GM19395 (cell line): ENCODE data around the gene EBF3.

Source experiments
- ATAC-seq: cut with Tn5 transposase; IDR thresholded peaks from one replicate; pipeline ENCODE4 v1.9.1; 2021; ENCODE audit warnings: mild to moderate bottlenecking, moderate library complexity; ENCODE audit not compliant: unreplicated experiment

EBF3 gene

DNA sequence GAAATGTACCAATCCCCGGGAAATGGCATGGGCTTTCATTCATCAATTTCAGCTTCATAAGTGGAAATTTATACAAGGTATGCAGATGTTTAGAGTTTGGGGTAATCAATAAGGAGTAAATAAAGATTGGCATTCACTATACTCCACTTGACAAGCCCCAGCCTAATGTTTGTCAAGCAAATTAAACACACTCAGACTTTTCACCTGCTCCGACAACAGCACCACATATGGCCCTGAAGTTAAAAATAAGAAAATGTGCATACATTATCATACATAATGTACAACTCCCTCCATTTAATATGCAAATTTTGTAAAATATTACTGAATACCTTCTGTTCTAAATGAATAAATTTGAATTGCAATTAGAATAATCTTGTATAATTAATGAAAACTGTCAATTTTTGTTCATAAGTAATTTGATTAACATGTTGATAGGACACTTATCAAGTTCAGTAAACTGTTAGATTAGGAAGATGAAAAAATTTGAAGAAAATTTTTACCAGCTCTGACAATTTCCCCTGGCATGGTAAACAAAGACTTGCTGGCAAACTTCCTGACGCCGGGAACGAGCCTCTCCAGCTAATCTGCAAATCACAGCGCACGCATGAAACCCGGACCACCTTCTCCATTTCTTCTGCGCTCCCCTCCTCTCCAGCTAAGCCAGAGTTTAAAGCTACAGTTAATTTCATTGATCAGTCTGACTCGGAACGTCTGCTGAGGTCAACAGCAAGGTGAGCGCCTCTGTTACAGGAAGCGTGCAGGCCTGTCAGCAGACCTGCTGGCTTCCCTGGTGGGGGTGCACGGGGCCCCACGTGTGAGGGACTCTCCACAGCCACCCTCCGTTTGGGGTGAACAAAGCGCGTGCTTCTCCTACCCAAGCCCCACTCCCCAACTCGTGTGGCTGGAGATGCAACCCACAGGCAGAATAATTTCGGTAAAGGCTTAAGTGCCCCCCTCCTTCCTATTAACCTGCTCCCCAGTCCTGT is 70.7 kb downstream of the EBF3 start:
- ATAC-seq, result no peak

GRCh38 chr10:129892548-129893052 is 71.5 kb downstream of the EBF3 start:
- ATAC-seq, result no peak

DNA sequence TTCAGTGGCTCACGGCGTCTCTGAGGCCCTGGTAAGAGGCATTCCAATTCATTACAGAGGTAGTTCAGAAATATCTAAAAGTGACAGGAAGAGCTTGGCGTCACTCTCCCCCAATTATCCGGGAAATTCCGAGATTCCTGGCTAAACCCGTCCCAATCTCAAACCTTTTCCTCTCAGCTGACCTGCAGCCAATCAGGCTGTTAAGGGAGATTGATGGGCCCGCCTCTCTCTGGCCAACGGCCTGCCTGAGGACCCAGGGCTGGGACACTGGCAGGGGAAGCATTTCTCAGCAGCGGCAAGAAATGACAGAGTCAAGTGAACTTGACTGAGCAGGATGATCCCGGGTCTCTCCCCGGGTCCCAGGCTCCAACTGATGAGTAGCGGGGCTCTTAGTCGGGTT is 72.3 kb downstream of the EBF3 start:
- no peak for ATAC-seq

- ATAC-seq, result no peak
Observed at GRCh38 chr10:129890170-129890569, 73.9 kb downstream of the EBF3 start.

GRCh38 chr10:129888784-129889616 is 75.1 kb downstream of the EBF3 start:
- ATAC-seq, result no peak

- ATAC-seq, result no peak
Observed at GRCh38 chr10:129887986-129888783, 75.9 kb downstream of the EBF3 start.

- ATAC-seq, result no peak
Observed at GRCh38 chr10:129887381-129887905, 76.6 kb downstream of the EBF3 start.

GRCh38 chr10:129886263-129886662 is 77.8 kb downstream of the EBF3 start:
- ATAC-seq, result no peak

DNA sequence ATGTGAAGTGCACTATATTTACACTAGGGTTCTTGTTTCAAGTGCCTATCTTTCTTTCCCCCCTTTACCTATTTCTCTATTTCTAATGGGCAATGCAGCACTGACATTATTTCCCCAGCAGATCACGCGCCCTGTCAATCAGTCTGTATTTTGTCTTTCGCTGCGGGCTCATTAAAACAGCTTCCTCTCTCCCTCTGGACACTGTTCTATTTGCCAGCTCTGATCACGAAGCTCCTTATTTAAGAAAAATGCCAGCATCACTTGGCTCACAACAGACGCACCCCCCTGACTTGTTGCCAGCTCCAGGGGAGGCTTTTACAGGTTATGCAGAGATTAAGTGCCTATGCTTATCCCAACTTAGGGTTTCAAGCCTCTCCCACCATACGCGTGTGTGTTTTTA is 78.5 kb downstream of the EBF3 start:
- no peak for ATAC-seq

DNA sequence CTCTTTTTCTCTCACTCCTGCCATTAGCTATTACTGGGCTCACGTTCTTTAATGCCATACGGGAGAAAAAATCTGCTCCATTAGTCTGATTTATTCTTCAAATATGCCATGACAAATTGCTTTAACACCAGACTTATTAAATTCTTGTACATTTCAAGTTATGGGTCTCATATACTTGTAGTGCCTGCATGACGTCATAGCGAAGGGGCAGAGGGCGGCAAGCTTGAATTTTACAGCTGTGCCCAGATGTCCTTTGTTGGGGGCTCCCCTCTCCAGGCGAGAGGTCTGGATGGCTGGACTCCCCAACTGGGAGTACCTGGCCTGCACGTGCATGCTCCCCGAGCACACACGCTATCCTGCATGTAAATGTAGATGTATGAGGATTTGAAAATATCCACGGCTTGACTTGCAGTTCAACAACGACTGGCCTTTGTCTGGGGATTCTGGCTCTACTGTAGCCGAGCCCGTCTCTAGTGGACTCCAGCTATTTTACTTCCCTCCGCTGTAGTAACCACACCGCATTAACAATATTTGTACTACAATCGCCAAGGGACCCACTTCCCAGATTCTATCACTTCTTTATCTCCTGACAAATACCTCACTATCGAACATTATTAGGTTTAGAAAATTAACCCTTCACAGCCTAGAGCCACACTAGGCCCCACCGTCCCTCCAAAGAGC is 79.5 kb downstream of the EBF3 start:
- no peak for ATAC-seq

GRCh38 chr10:129883626-129884397 is 80.3 kb downstream of the EBF3 start:
- ATAC-seq, result no peak

GRCh38 chr10:129883029-129883428 is 81.0 kb downstream of the EBF3 start:
- no peak for ATAC-seq

GRCh38 chr10:129882291-129883010 is 81.6 kb downstream of the EBF3 start:
- no peak for ATAC-seq

DNA sequence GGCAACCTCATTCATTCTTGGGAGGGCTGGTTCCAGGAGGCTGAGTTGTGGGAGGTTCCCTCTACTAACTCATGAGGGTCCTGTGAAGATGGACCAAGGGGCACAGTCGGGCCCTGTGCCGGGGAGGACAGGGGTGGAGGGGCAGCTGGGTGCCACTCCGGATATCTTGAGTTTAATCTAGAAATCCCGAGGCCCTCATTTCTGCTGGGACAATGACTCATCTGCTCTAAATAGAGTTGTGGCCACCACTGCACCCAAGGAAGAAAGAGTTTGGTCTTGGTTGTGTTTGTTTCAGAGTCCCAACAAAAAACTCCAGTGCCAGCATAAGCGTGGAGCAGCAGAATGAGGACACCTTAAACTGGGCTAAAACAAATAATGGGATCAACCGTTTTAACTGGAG is 82.4 kb downstream of the EBF3 start:
- ATAC-seq, result no peak

- ATAC-seq, result no peak
Observed at GRCh38 chr10:129880191-129880870, 83.7 kb downstream of the EBF3 start.

GRCh38 chr10:129879655-129880054 is 84.4 kb downstream of the EBF3 start:
- no peak for ATAC-seq

DNA sequence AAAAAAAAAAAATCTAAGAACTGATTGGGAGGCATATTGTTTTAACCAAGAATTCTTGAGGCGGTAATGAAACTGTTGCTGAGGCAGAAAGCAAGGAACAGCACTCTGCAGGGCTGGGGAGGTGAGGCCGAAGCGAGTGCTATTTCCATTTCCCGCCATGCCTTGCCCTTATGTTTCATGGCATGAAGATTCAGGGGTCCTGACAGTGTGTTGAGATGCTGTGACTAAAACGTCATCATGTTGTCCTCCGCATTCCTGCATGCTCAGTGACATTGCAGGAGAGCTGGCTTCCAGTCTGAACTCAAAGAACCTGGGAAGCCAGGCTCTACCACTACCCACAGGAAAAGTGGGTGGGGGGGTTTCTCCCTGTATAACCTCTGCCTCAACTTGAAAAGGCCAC is 85.2 kb downstream of the EBF3 start:
- ATAC-seq, result no peak

- no peak for ATAC-seq
Observed at GRCh38 chr10:129877773-129878371, 86.2 kb downstream of the EBF3 start.
